Dermis microvascular lymphatic vessel endothelial cell (primary cell): ENCODE data around the gene SNAPC2. TPM values are rescaled to one million over a fixed set of nuclear protein-coding genes. Genes with fewer than 3 reads are reported as not detected.
"Not testable (repeated sequence)": the region's sequence is repeated elsewhere in the genome, so short reads cannot be mapped to it uniquely, and the experiment has no call there.

Source experiments
- DNase-seq, 2 donors: peaks; one replicate each; pipeline versions ENCODE4 v3.0.0 to v3.0.0-alpha.2; 2010; ENCODE audit warnings: low read depth in 2 of 2
- total RNA-seq: library from RNA; depleted of rRNA; stranded (reverse); fragments of >200 nt; gene quantifications from 2 replicates; pipeline ENCODE4 v1.2.1, GENCODE V29; 2014

SNAPC2 gene
- total RNA-seq, 1 donor from 2014 or later: 5.8 TPM

GRCh38 chr19:7888145-7888825, 31.9 kb upstream of the SNAPC2 start, which contains the start of gene LRRC8E:
TSS of gene LRRC8E (plus strand) at chr19:7888510. CDS start at chr19:7895604, 7,094 bp downstream.
- DNase-seq: peak in 1 of 2 donors; percentile 44

- DNase-seq: no peak
Observed at GRCh38 chr19:7888826-7889217, 31.3 kb upstream of the SNAPC2 start.

- DNase-seq: not testable (repeated sequence)
Observed at GRCh38 chr19:7893362-7894101, 26.6 kb upstream of the SNAPC2 start.

- DNase-seq: no peak
Observed at GRCh38 chr19:7894612-7895309, 25.4 kb upstream of the SNAPC2 start.

- no peak for DNase-seq
Observed at GRCh38 chr19:7895565-7895964, 24.6 kb upstream of the SNAPC2 start.

GRCh38 chr19:7897292-7897691, 22.8 kb upstream of the SNAPC2 start:
- no peak for DNase-seq

GRCh38 chr19:7898967-7899366, 21.2 kb upstream of the SNAPC2 start:
- DNase-seq: no peak

- DNase-seq: no peak
Observed at GRCh38 chr19:7899751-7900378, 20.3 kb upstream of the SNAPC2 start.

- no peak for DNase-seq
Observed at GRCh38 chr19:7900401-7900870, 19.7 kb upstream of the SNAPC2 start.

GRCh38 chr19:7900931-7901330, 19.2 kb upstream of the SNAPC2 start:
- no peak for DNase-seq

GRCh38 chr19:7901337-7901736, 18.8 kb upstream of the SNAPC2 start:
- no peak for DNase-seq

GRCh38 chr19:7902796-7903243, 17.3 kb upstream of the SNAPC2 start:
- no peak for DNase-seq

GRCh38 chr19:7903244-7904073, 16.7 kb upstream of the SNAPC2 start, which contains the start of gene MAP2K7:
TSS of gene MAP2K7 (plus strand) at chr19:7903877. CDS start at chr19:7903945, 68 bp downstream.
- peak; percentile 98 to 99 for DNase-seq

GRCh38 chr19:7904074-7905020, 15.8 kb upstream of the SNAPC2 start:
- peak in 1 of 2 donors; percentile 37 for DNase-seq

GRCh38 chr19:7905268-7905667, 14.9 kb upstream of the SNAPC2 start:
- DNase-seq: no peak

- no peak for DNase-seq
Observed at GRCh38 chr19:7905859-7906258, 14.3 kb upstream of the SNAPC2 start.

GRCh38 chr19:7907122-7907521, 13.0 kb upstream of the SNAPC2 start:
- DNase-seq: no peak

- no peak for DNase-seq
Observed at GRCh38 chr19:7907544-7907943, 12.6 kb upstream of the SNAPC2 start.

GRCh38 chr19:7908078-7908699, 11.9 kb upstream of the SNAPC2 start:
- no peak for DNase-seq
